BLaER1 (cell line): ENCODE results near the gene OR51G1.

ENCODE experiments used
- H3K27ac ChIP-seq: shearing (Covaris generic); formaldehyde crosslinking; 2 replicates; pipeline ENCODE4 v1.8.1; 2022
- H3K27me3 ChIP-seq: shearing (Covaris generic); formaldehyde crosslinking; 2 replicates; pipeline ENCODE4 v1.8.1; 2022
- H3K36me3 ChIP-seq: shearing (Covaris generic); formaldehyde crosslinking; 2 replicates; pipeline ENCODE4 v1.8.1; 2022
- H3K4me1 ChIP-seq: shearing (Covaris generic); formaldehyde crosslinking; 2 replicates; pipeline ENCODE4 v1.8.1; 2022
- H3K4me2 ChIP-seq: shearing (Covaris generic); formaldehyde crosslinking; 2 replicates; pipeline ENCODE4 v1.8.1; 2022
- H3K4me3 ChIP-seq: shearing (Covaris generic); formaldehyde crosslinking; 2 replicates; pipeline ENCODE4 v1.8.1; 2022
- H3K9ac ChIP-seq: shearing (Covaris generic); formaldehyde crosslinking; 2 replicates; pipeline ENCODE4 v1.8.1; 2022
- H3K9me3 ChIP-seq: shearing (Covaris generic); formaldehyde crosslinking; 2 replicates; pipeline ENCODE4 v1.8.1; 2022
- H4K20me1 ChIP-seq: shearing (Covaris generic); formaldehyde crosslinking; 2 replicates; pipeline ENCODE4 v1.8.1; 2022
- Cebpa-rat ChIP-seq: shearing (Covaris generic); IDR thresholded peaks from 2 replicates; pipeline ENCODE4 v1.8.1; 2022

The OR51G1 gene

GRCh38 chr11:4881188-4881587 lies 43.0 kb downstream of the OR51G1 start:
- Histone ChIP-seq H3K9me3 (no peaks in the 10 kb centered on the region), H3K4me3 (no peak overlapping the region), H3K36me3 (no peaks in the 10 kb centered on the region), H3K27me3 (no peaks in the 10 kb centered on the region), H3K9ac (no peak overlapping the region), H3K27ac (no peak overlapping the region), H3K4me2 (no peak overlapping the region), H4K20me1 (no peaks in the 10 kb centered on the region), H3K4me1 (peaks cover 5% of the 10 kb centered on the region; the same call in 1 of the 2 replicates)
- no peak for TF ChIP-seq Cebpa-rat
